AML-193 (cell line): Measurements from ENCODE around the gene CDH22.

ENCODE experiments used
- DNase-seq, 2 experiments: peaks; one replicate each; lab custom pipeline; 2025; lab: John Stamatoyannopoulos, UW

CDH22 gene, protein sequence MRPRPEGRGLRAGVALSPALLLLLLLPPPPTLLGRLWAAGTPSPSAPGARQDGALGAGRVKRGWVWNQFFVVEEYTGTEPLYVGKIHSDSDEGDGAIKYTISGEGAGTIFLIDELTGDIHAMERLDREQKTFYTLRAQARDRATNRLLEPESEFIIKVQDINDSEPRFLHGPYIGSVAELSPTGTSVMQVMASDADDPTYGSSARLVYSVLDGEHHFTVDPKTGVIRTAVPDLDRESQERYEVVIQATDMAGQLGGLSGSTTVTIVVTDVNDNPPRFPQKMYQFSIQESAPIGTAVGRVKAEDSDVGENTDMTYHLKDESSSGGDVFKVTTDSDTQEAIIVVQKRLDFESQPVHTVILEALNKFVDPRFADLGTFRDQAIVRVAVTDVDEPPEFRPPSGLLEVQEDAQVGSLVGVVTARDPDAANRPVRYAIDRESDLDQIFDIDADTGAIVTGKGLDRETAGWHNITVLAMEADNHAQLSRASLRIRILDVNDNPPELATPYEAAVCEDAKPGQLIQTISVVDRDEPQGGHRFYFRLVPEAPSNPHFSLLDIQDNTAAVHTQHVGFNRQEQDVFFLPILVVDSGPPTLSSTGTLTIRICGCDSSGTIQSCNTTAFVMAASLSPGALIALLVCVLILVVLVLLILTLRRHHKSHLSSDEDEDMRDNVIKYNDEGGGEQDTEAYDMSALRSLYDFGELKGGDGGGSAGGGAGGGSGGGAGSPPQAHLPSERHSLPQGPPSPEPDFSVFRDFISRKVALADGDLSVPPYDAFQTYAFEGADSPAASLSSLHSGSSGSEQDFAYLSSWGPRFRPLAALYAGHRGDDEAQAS

DNA sequence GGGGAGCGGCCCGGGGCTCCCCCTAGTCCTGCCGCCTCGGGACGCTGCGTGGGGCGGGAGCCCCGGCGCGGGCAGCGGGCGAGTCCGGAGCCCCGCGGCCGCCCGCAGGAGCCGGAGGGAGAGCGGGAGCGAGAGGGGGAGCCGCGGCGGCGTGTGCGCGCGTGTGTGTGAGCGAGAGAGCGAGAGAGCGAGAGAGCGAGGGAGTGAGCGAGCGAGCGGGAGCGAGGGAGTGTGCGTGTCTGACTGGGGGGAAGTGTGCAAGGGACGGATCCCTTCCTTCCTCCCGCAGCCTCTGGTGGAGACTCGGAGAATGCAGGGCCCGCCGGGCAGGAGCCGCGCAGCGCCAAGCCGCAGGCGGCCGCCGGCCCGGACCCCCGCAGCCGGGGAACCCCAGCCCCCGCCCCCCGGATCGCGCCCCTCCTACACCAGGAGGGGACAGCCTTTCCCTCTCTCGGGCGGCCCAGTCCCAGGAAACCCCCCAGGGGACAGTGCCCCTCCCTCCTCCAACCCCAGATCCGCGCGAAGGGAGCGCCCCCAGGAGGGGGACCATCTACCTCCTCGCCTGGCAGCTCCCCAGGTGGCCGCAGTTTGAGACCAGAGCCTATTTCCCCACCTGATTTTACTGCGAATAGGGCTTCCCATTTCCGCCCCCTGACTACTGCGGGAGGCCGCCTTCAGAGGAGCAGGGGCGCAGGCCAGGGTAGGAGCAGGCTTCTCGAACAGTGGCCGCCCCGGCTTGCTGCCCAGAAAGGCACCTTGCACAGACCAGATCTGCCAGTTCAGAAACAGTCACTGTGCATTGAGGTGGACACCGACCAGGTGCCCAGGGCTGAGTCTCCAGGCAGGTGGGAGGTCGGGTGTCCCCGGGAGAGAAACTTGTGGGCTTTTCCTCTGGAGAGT, at the start of gene CDH22:
TSS of gene CDH22 (minus strand) at position 241 of the 900 bp plus-strand sequence. CDS start 57,204 bp downstream, outside the sequence.
- DNase-seq: no peak

DNA sequence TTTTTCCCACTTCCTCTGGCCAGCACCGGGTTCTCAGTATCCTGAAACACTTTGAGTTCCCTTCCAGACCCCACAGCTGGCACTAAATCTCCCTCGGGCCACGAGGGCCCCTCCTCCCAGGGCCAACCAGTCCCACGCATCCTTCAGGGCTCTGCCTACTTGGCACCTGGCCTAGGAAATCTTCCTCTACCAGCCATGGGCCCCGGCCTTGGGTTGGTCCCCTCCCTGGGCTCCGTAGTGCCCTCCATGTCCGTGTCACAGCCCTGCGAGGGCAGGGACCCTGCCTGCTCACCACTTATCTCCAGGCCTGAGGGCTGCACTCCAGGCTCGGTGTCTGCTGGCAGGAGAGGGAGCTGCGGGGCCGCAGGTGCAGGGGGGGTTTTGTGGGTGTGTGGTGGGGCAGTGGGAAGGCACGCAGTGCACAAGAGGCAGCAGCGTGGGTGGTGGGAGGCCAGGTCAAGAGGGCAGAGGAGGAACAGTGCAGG, 48.8 kb upstream of the CDH22 start:
- DNase-seq: no peak

- no peak for DNase-seq
These were observed 48.1 kb upstream of the CDH22 start for GRCh38 chr20:46356195-46357029.

DNA sequence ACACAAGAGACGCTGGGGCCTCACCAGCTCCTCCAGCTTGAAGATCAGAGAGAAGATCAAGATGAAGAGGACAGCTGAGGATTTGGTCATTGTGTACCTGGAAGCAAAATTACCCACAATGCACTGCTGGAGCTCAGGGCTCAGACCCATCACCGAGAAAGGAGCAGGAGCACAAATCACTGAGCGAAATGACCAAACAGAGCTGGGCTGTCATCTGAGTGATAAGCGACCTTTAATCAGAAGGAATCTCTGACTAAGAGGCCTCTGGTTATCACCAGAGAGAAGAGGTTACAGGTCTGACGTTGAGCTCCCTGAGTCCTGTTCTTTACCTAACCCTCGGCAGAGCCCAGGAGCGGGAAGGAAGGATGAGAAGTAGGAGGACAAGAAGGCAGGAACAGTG, 47.5 kb upstream of the CDH22 start:
- no peak for DNase-seq

- no peak for DNase-seq
These were observed 46.8 kb upstream of the CDH22 start for GRCh38 chr20:46354920-46355654.

GRCh38 chr20:46354207-46354555, 45.9 kb upstream of the CDH22 start:
- DNase-seq: no peak

DNA sequence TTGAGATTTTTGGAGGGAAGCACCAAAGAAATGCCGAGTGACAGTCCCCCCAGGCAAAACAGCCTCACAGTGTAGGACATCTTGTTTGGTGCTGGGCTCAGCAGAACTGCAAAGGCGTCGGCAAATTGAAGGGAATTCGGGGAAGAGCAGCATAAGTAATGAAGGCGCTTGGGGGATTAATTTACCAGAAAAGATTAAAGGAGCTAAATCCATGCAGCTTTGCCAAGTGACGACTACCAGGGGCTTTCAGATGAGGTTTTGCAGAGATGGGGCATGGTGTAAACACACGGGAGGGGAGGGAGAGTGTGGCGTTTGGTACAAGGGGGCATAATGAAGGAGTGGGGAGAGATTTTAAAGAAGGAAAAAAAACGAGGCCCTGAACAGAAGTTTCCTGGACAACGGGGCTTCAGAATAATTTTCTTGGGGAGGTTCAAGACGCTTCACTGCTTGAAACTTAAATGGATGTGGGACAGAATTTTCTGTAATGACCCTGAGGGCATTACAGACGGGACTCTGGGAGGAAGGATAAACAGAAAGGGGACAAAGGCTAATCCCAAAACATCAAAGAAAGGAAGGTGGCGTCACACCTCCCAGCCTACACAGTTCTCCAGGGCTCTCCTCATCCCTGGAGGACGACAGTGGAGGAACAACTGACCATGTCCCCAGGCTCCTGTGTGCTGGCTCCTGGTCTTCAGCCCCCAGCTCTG, 45.4 kb upstream of the CDH22 start:
- DNase-seq: no peak

DNA sequence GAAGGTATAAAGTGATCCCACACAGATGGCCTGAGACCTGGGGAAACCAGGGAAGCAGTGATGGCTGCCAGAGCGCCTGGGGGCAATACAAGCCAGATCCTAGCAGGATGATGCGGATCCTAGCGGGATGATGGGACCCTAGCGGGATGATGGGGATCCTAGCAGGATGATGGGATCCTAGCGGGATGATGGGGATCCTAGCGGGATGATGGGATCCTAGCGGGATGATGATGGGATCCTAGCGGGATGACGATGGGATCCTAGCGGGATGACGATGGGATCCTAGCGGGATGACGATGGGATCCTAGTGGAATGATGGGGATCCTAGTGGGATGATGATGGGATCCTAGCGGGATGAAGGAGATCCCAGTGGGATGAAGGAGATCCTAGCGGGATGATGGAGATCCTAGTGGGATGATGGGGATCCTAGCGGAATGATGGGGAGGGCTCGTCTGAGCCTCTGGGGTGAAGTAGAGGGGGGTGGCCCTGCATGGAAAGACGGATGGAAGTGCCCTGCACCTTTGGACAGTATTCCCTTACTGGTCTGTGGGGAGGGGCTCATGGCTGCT, 44.2 kb upstream of the CDH22 start:
- no peak for DNase-seq

- no peak for DNase-seq
These were observed 43.2 kb upstream of the CDH22 start for GRCh38 chr20:46351357-46352058.

GRCh38 chr20:46350986-46351267, 42.6 kb upstream of the CDH22 start:
- no peak for DNase-seq

- no peak for DNase-seq
These were observed 42.1 kb upstream of the CDH22 start for GRCh38 chr20:46350201-46350985.

GRCh38 chr20:46349742-46350056, 41.4 kb upstream of the CDH22 start:
- DNase-seq: no peak

DNA sequence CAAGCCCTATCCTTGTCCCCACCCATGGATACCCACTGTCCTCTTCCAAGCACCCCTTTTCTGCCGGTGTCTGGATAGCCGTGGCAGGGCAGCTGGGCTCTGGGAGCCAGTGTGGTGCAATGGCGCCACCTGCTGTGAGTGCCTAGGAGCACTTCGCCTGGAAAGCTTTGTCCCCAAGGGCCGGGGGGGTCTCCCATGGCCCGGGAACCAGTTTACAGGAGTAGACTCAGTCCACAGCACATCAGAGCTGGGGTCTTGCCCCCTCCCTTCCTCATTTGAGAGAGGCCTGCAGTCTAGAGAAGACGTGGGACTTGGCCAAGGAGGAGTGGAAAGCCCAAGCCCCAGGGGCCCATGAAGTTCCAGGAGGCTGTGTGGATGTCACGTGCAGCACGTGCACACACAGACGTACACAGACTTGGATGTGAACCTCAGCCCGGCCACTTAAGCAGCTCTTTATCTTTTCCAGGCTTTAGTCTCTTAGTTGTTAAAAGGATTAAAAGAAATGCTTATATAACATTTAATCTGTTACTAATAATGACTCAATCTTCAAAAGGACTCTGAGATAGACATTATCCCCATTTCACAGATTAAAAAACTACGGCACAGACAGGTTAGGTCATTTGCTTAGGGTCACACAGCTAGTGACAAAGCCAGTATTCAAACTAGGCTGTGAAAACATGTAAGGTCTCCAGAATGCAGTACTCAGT, 40.9 kb upstream of the CDH22 start:
- DNase-seq: peak; percentile 19 to 28

DNA sequence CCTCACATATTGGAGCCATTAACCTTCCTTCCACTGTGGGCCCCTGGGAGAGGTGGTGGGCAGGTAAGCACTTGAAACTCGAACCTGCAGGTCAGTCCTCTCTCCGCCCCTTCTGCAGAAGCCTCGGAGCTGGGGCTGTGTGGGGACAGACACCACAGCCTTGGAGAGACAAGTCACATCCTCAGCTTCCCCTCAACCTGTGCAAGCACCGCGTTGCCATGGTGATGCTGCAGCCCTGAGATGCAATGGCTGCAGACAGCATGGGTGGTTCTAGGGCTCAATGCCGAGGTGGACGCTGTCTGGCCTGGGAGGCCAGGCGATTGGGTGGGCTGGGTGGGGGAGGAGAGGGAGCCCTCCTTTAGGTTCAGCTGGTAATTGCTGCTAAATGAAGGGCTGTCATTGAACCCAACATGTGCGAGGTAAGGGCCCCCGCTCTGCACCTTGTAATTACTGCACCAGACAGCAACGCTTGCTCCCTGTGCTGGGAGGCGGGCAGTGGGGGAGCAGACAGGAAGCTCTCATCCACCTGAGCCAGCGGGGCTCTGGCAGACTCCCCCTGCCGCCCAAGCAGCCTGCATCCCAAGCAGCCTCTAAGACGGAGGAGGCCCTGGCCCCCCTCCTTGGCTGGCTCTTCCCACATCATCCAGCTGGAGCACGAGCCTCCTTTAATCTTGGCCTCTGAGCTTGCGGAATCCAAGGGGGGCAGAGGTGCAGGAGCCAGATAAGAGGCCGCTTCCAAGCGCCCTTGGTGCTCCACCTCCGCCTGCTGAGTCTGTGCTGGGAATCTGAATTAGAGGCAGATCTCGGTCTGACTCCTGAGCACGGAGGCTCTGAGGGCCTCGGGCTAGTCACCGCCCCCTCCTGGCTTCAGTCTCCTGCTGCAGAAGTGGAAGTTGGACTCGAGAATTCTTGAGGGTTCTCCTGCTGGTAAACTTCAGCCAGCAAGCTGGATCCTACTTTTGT, 39.8 kb upstream of the CDH22 start:
- DNase-seq: no peak

- DNase-seq: no peak
These were observed 38.5 kb upstream of the CDH22 start for GRCh38 chr20:46346770-46347169.

DNA sequence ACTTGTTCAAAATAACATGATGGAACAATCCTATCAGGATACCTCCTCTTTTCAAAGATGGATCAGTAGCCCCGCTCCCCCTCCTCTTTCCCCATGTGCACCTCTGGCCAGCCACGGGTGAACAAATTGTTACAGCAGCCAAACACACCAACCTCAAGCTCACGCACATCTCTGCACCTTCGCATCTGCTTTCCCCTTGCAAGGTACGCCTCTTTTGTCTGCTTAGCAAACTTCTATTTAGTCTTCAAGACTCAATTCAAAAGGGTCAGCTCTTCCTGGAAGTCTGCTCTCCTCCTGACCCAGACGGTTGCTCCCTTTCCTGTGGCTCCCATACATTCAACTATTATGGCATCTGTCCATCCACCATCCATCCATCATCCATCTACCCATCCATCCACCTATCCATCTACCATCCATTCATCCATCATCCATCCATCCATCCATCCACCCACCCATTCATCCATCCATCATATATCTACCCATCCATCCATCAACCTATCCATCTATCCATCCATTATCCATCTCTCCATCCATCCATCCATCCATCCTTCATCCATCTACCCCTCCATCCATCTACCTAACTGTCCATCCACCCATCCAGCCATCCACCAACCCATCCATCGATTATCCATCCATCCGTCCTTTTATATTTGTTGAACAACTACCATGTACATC, 36.3 kb upstream of the CDH22 start:
- no peak for DNase-seq
